Naive thymus-derived CD8-positive, alpha-beta T cell (primary cell): ENCODE results near the gene CCDC182. TPM values are rescaled to one million over a fixed set of nuclear protein-coding genes. Genes with fewer than 3 reads are reported as not detected.

ENCODE experiments used
- ATAC-seq, 2 donors: fragments of 150-1000 bp; cut with Tn5 transposase in 1 of 2; sonication (Bioruptor Pico), chemical (Tn5 transposase) in 1 of 2; 1 replicate in 1 of 2; 2 replicates in 1 of 2; pipeline ENCODE4 v1.10.0; 2021; ENCODE audit warnings: mild to moderate bottlenecking in 2 of 2, moderate library complexity in 2 of 2
- POLR2A ChIA-PET: fragments of 350-600 bp; sonication (Branson Sonifier 250); formaldehyde crosslinking; loops from one replicate; lab custom pipeline; 2021; ENCODE audit warnings: antibody characterized with exemption; lab: Charles Lee
- DNase-seq, 10 donors: peaks; one replicate each; pipeline versions ENCODE4 v3.0.0 to v3.0.0-alpha.2; 2020 to 2022
- H3K27ac Mint-ChIP-seq, 10 donors: one replicate each; pipeline ENCODE4 v1.8.0; 2020 to 2022; ENCODE audit warnings: mild to moderate bottlenecking in 10 of 10, mixed read lengths in 10 of 10, moderate library complexity in 4 of 10, inconsistent platforms in 1 of 10
- H3K27me3 Mint-ChIP-seq, 5 donors: one replicate each; pipeline ENCODE4 v1.8.0; 2021 to 2022; ENCODE audit warnings: mixed read lengths in 5 of 5
- H3K36me3 Mint-ChIP-seq, 3 donors: one replicate each; pipeline ENCODE4 v1.8.0; 2020 to 2022; ENCODE audit warnings: mixed read lengths in 3 of 3, mild to moderate bottlenecking in 2 of 3, inconsistent platforms in 1 of 3
- H3K4me1 Mint-ChIP-seq, 4 donors: one replicate each; pipeline ENCODE4 v1.8.0; 2021 to 2022; ENCODE audit warnings: mixed read lengths in 4 of 4
- H3K4me3 Mint-ChIP-seq, 10 donors: one replicate each; pipeline ENCODE4 v1.8.0; 2020 to 2022; ENCODE audit warnings: mild to moderate bottlenecking in 10 of 10, mixed read lengths in 10 of 10, moderate library complexity in 6 of 10, inconsistent platforms in 1 of 10
- H3K9me3 Mint-ChIP-seq, 9 donors: one replicate each; pipeline ENCODE4 v1.8.0; 2020 to 2022; ENCODE audit warnings: mixed read lengths in 9 of 9, mild to moderate bottlenecking in 3 of 9, inconsistent platforms in 1 of 9, moderate library complexity in 1 of 9
- polyA plus RNA-seq, 3 donors: library from polyadenylated mRNA; unstranded; fragments of 300-500 nt; fragmentation: Illumina TruSeq; gene quantifications; one replicate each; pipeline ENCODE4 v1.2.3, GENCODE V29; 2021
- total RNA-seq, 8 experiments: library from RNA in 2 of 8; stranded (reverse) in 2 of 8; gene quantifications; one replicate each; pipeline ENCODE4 v1.2.3 and lab custom pipeline; 2021 to 2026

CCDC182 gene
- total and polyA plus RNA-seq, 5 experiments from 2014 or later, result not detected

- no peak for DNase-seq
- H3K4me1 Mint-ChIP-seq, result peaks cover 0 to 2% (median 0%) of the 10 kb centered on the region in 4 donors
- H3K27me3 Mint-ChIP-seq, result peaks cover 13 to 24% (median 20%) of the 10 kb centered on the region in 5 donors
- POLR2A ChIA-PET, result no interaction called here
- no peak for ATAC-seq
- no peak overlapping the region for H3K27ac Mint-ChIP-seq
- H3K4me3 Mint-ChIP-seq, result no peak overlapping the region
- H3K9me3 Mint-ChIP-seq, result no peaks in the 10 kb centered on the region
- no peaks in the 10 kb centered on the region for H3K36me3 Mint-ChIP-seq
These were observed 29.8 kb upstream of the CCDC182 start for GRCh38 chr17:57774872-57775271.

GRCh38 chr17:57773557-57773956, 28.5 kb upstream of the CCDC182 start:
- Mint-ChIP-seq H3K27me3 (peaks cover 14 to 24% (median 20%) of the 10 kb centered on the region in 5 donors), H3K9me3 (no peaks in the 10 kb centered on the region), H3K27ac (peak overlapping the region in 1 of 10 donors; percentile 18), H3K4me3 (no peak overlapping the region), H3K36me3 (no peaks in the 10 kb centered on the region), H3K4me1 (peaks cover 0 to 2% (median 0%) of the 10 kb centered on the region in 4 donors)
- DNase-seq (no peak), ATAC-seq (no peak)
- POLR2A ChIA-PET, result no interaction called here

- Mint-ChIP-seq H3K27ac (no peak overlapping the region), H3K4me3 (no peak overlapping the region)
- POLR2A ChIA-PET, result no interaction called here
These were observed 27.7 kb upstream of the CCDC182 start for GRCh38 chr17:57772774-57773173.

GRCh38 chr17:57767561-57767960, 22.5 kb upstream of the CCDC182 start:
- ATAC-seq (no peak), DNase-seq (no peak)
- Mint-ChIP-seq H3K9me3 (no peaks in the 10 kb centered on the region), H3K27ac (peak overlapping the region in 1 of 10 donors; percentile 57), H3K4me3 (no peak overlapping the region), H3K4me1 (no peaks in the 10 kb centered on the region), H3K27me3 (peaks cover 3 to 14% (median 13%) of the 10 kb centered on the region in 5 donors), H3K36me3 (no peaks in the 10 kb centered on the region)
- POLR2A ChIA-PET, result no interaction called here

More at GRCh38 chr17:57772774-57773173, 27.7 kb upstream of the CCDC182 start:
- DNase-seq (no peak), ATAC-seq (no peak)
- Mint-ChIP-seq H3K36me3 (no peaks in the 10 kb centered on the region), H3K27me3 (peaks cover 14 to 27% (median 20%) of the 10 kb centered on the region in 5 donors), H3K4me1 (peaks cover 0 to 2% (median 0%) of the 10 kb centered on the region in 4 donors), H3K9me3 (no peaks in the 10 kb centered on the region)

- Mint-ChIP-seq H3K27ac (peak overlapping the region in 2 of 10 donors; percentile 0 to 62), H3K4me3 (no peak overlapping the region), H3K9me3 (no peaks in the 10 kb centered on the region), H3K36me3 (no peaks in the 10 kb centered on the region), H3K27me3 (peaks cover 0 to 15% (median 12%) of the 10 kb centered on the region in 5 donors), H3K4me1 (no peaks in the 10 kb centered on the region)
- DNase-seq, result no peak
- POLR2A ChIA-PET, result interaction anchor here (0.6 kb wide), 1 partner anchor 38 kb away, joined by 3 read pairs; no protein-coding TSS in a partner anchor
- ATAC-seq, result no peak
These were observed 21.3 kb upstream of the CCDC182 start for GRCh38 chr17:57766318-57766943.

DNA sequence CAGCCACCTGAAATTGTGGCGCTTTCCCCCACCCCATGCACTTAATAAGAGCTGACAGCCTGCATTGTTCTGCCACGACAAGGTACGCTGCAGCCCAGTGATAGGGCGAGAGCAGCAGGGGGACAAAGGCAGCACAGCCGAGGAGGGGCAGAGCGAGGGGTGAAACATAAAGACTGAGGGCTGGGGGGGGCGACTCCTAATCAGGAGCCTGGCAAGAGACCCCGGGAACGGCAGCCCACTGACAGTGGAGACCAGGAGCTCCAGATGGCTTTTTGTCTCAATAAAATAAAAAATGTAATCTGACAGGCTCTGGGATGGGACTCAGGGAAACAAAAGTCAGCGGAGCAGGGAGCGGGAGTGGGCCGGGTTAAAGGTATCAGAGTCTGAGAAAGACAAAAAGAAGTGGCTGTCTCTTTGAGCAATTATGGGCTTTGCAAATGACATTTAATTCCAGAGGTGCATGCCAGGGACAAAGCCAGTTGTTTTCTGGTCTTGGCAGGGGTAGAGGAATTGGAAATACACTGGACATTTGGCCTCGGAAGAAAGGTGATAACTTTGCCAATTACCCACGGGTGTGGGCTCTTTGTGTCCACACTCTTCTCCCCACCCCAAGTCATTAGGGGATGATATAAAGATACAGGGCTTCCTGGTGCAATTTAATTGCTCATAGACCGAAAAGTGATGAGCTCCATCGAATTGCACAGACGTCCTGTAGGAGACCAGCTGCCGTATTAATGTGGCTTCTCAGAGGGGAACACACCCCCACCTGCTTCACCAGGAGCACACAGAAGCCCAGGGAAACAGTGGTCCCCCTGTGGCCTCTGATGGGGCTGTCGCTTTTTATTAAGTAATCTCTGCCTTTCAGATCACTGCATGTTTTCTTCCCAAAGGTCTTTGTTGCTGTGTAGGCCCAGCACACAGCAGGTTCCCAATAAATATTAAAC, 17.6 kb upstream of the CCDC182 start:
- peaks cover 0 to 12% (median 9%) of the 10 kb centered on the region in 5 donors for H3K27me3 Mint-ChIP-seq
- H3K4me1 Mint-ChIP-seq, result no peaks in the 10 kb centered on the region
- no peak overlapping the region for H3K27ac Mint-ChIP-seq
- no peaks in the 10 kb centered on the region for H3K9me3 Mint-ChIP-seq
- POLR2A ChIA-PET, result no interaction called here
- H3K36me3 Mint-ChIP-seq, result no peaks in the 10 kb centered on the region
- ATAC-seq (no peak), DNase-seq (no peak)
- H3K4me3 Mint-ChIP-seq, result no peak overlapping the region

- H3K36me3 Mint-ChIP-seq, result no peaks in the 10 kb centered on the region
- POLR2A ChIA-PET, result interaction anchor here (0.7 kb wide), 1 partner anchor 1391 kb away, joined by 7 read pairs; no protein-coding TSS in a partner anchor
- no peaks in the 10 kb centered on the region for H3K4me1 Mint-ChIP-seq
- no peak overlapping the region for H3K4me3 Mint-ChIP-seq
- no peaks in the 10 kb centered on the region for H3K9me3 Mint-ChIP-seq
- DNase-seq, result no peak
- ATAC-seq, result no peak
- no peak overlapping the region for H3K27ac Mint-ChIP-seq
- H3K27me3 Mint-ChIP-seq, result peaks cover 0 to 11% (median 5%) of the 10 kb centered on the region in 5 donors
These were observed 16.8 kb upstream of the CCDC182 start for GRCh38 chr17:57761887-57762286.

DNA sequence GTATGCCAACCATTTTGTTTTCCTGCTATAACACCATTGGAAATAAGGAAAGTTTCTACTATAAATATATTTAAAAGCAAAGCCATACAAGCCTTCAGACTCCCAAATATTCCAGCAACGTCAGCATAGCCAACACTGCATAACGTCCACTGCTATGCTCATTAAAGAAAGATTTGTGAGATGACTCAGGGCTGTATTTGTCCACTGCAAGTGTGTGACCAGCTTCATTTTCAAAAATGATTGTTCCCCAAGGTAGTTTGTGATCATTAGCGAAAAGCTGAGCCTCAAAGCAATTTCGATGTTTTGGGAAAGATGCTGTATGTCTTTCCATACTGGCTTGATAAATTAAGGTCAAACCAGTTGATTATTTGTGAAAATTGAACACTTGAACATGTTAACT, 14.9 kb upstream of the CCDC182 start:
- no peak overlapping the region for H3K4me3 Mint-ChIP-seq
- no peak for DNase-seq
- POLR2A ChIA-PET, result no interaction called here
- H3K9me3 Mint-ChIP-seq, result no peaks in the 10 kb centered on the region
- no peak for ATAC-seq
- H3K36me3 Mint-ChIP-seq, result no peaks in the 10 kb centered on the region
- H3K27ac Mint-ChIP-seq, result no peak overlapping the region
- H3K27me3 Mint-ChIP-seq, result peaks cover 0 to 11% (median 5%) of the 10 kb centered on the region in 5 donors
- H3K4me1 Mint-ChIP-seq, result no peaks in the 10 kb centered on the region

- no peak for DNase-seq
- no peaks in the 10 kb centered on the region for H3K9me3 Mint-ChIP-seq
- H3K4me3 Mint-ChIP-seq, result no peak overlapping the region
- H3K36me3 Mint-ChIP-seq, result no peaks in the 10 kb centered on the region
- no peak overlapping the region for H3K27ac Mint-ChIP-seq
- POLR2A ChIA-PET, result no interaction called here
- no peak for ATAC-seq
- peaks cover 0 to 11% (median 5%) of the 10 kb centered on the region in 5 donors for H3K27me3 Mint-ChIP-seq
- no peaks in the 10 kb centered on the region for H3K4me1 Mint-ChIP-seq
These were observed 13.6 kb upstream of the CCDC182 start for GRCh38 chr17:57758654-57759053.

DNA sequence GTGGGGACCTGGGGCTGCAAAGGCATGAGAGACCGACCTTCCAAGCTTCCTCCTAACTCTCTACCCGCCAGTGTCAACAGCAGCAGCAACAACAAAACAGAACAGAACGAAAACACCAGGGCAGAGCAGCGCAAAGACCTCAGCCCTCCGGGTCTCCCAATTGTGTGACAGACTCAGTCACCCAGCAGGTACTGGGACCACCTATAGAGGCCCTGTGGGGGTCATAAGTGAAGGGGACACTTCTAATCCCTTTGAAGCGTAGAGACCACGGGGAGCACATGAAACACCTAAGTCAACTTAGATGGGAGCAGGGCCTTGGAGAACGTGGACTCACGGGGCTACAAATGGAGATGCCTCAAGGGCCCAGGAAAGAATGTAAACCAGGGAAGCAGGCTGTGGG, 12.6 kb upstream of the CCDC182 start:
- POLR2A ChIA-PET, result no interaction called here
- DNase-seq (no peak), ATAC-seq (no peak)
- Mint-ChIP-seq H3K27ac (peak overlapping the region in 1 of 10 donors; percentile 6), H3K36me3 (no peaks in the 10 kb centered on the region), H3K4me1 (no peaks in the 10 kb centered on the region), H3K4me3 (no peak overlapping the region), H3K9me3 (no peaks in the 10 kb centered on the region), H3K27me3 (peaks cover 0 to 11% (median 5%) of the 10 kb centered on the region in 5 donors)

DNA sequence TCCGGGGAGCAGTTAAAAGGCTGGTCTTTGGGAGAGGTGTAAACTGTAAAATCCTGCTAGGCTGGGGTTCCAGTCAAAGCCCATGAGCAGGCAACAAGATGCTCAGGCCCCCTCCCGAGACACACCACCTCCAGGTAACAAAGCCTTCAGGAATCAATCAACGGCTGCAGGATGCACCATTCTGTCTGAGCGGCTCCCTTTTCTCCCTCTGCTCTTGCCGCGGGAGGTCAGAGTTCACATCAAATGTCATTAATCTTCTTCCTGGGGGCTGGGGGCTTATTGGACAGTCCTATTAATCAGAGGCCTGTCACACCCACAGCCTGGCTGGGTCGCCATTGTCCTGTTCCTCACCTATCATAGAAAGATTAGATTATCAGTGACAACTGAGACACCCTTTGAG, 11.9 kb upstream of the CCDC182 start:
- POLR2A ChIA-PET, result no interaction called here

GRCh38 chr17:57755480-57756070, 10.5 kb upstream of the CCDC182 start:
- no peaks in the 10 kb centered on the region for H3K27me3 Mint-ChIP-seq
- peaks cover 0 to 2% (median 0%) of the 10 kb centered on the region in 4 donors for H3K4me1 Mint-ChIP-seq
- no peaks in the 10 kb centered on the region for H3K36me3 Mint-ChIP-seq
- no peak overlapping the region for H3K4me3 Mint-ChIP-seq
- no peak for ATAC-seq
- no peak overlapping the region for H3K27ac Mint-ChIP-seq
- no peak for DNase-seq
- no peaks in the 10 kb centered on the region for H3K9me3 Mint-ChIP-seq
- POLR2A ChIA-PET, result no interaction called here

More for the DNA sequence above, 11.9 kb upstream of the CCDC182 start:
- Mint-ChIP-seq H3K27me3 (peaks cover 0 to 4% (median 2%) of the 10 kb centered on the region in 5 donors), H3K4me3 (no peak overlapping the region), H3K9me3 (no peaks in the 10 kb centered on the region), H3K27ac (no peak overlapping the region), H3K36me3 (no peaks in the 10 kb centered on the region), H3K4me1 (no peaks in the 10 kb centered on the region)
- DNase-seq, result no peak
- no peak for ATAC-seq
